ENCODE measurements around the gene OTUB1. TPM values are rescaled to one million over a fixed set of nuclear protein-coding genes. Genes with fewer than 3 reads are reported as not detected.

The OTUB1 gene
- total and polyA plus RNA-seq, 9 of the 15 experiments (the other 6 are each of a cell fraction or from before 2014, with no cell fraction given) = 29.5 to 134 (median 66.1) TPM

- TF ChIP-seq ZBTB49 (CRISPR knock-in tag; IDR thresholded peaks at IDR 0.05; ENCODE audit: borderline replicate concordance) = no peak
- TF ChIP-seq ZBTB33 (CRISPR knock-in tag; IDR thresholded peaks at IDR 0.05) = peak; percentile 87
- TF ChIP-seq FOXK2 (conservative IDR thresholded peaks at IDR 0.05 in 1 of 2, IDR thresholded peaks at IDR 0.05 in 1 of 2; ENCODE audit: low read depth in 2 of 2) = no peak
- no peak for TF ChIP-seq ZNF717 (CRISPR knock-in tag; IDR thresholded peaks at IDR 0.05)
- no peak for TF ChIP-seq FOS (IDR thresholded peaks at IDR 0.05; ENCODE audit: extremely low read depth, insufficient read length)
- TF ChIP-seq E4F1 (CRISPR knock-in tag; IDR thresholded peaks at IDR 0.05; ENCODE audit: borderline replicate concordance) = no peak
- TF ChIP-seq FOXP4 (CRISPR knock-in tag; IDR thresholded peaks at IDR 0.05; ENCODE audit: borderline replicate concordance) = peak; percentile 25; the same call in 1 of the 2 replicates
- no peak for TF ChIP-seq ZFPM2 (CRISPR knock-in tag; IDR thresholded peaks at IDR 0.05)
- no peak for TF ChIP-seq HNRNPUL1 (IDR thresholded peaks at IDR 0.05; ENCODE audit: low read length)
- TF ChIP-seq KDM5B (IDR thresholded peaks at IDR 0.05; ENCODE audit: insufficient replicate concordance, low read depth, low read length) = no peak
- TF ChIP-seq HIVEP1 (CRISPR knock-in tag; IDR thresholded peaks at IDR 0.05) = no peak
- TF ChIP-seq SMARCB1 (IDR thresholded peaks at IDR 0.05; ENCODE audit: insufficient read length, low read depth) = no peak
- no peak for TF ChIP-seq MAFF (IDR thresholded peaks at IDR 0.05; ENCODE audit: low read length)
- TF ChIP-seq MTA2 (IDR thresholded peaks at IDR 0.05; ENCODE audit: low read depth) = peak; percentile 83
- TF ChIP-seq ZNF668 (CRISPR knock-in tag; IDR thresholded peaks at IDR 0.05) = no peak
- peak; percentile 31; the same call in 1 of the 2 replicates for TF ChIP-seq ZNF263 (CRISPR knock-in tag; IDR thresholded peaks at IDR 0.05; ENCODE audit: borderline replicate concordance)
- no peak for TF ChIP-seq ZNF583 (CRISPR knock-in tag; IDR thresholded peaks at IDR 0.05)
- no peak for TF ChIP-seq ZNF280B (CRISPR knock-in tag; IDR thresholded peaks at IDR 0.05)
Measured at GRCh38 chr11:64007629-64008282, 21.5 kb downstream of the OTUB1 start (continued).

All from K562 (cell line).